NCI-H1694 treated with DMSO at 0.1 percent for 48 hours (cell line): ENCODE data around the gene SYNE1.

Experiments
- DNase-seq: peaks from one replicate; lab custom pipeline; 2025; lab: John Stamatoyannopoulos, UW

Gene SYNE1

GRCh38 chr6:152313542-152314482, 323.4 kb downstream of the SYNE1 start:
- no peak for DNase-seq

DNA sequence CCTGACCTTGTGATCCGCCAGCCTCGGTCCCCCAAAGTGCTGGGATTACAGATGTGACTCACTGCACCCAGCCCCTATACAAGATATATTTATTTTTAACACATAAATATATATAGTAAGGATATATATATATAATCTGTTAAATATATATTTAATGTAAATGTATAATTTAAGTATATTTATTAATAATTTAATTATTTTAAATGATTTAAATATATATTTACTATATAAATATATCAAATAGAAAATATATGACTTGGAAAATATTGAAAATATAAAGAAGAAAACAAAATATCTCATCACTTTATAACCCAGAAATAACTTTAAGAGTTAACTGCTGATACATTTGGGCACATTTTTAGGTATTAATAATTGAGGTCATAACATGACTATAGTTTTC, 324.7 kb downstream of the SYNE1 start:
- DNase-seq, result no peak

- DNase-seq, result no peak
Observed at GRCh38 chr6:152310371-152310954, 326.7 kb downstream of the SYNE1 start.

- DNase-seq, result no peak
Observed at GRCh38 chr6:152309648-152310047, 327.5 kb downstream of the SYNE1 start.

DNA sequence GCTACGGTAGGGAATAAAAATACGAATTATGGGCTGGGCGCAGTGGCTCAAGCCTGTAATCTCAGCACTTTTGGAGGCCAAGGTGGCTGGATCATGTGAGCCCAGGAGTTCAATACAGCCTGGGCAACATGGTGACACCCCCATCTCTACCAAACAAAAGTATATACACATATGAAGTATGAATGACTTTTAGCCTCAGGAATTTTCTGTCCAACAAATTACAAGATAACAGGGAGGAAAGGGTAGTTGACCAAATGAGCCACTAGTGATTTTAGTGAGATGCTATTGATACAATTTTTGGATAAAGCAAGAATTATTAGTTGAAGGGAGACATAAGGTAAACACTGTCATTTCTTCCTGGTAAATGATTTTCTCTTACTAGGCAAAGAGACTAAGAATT, 328.2 kb downstream of the SYNE1 start:
- no peak for DNase-seq

DNA sequence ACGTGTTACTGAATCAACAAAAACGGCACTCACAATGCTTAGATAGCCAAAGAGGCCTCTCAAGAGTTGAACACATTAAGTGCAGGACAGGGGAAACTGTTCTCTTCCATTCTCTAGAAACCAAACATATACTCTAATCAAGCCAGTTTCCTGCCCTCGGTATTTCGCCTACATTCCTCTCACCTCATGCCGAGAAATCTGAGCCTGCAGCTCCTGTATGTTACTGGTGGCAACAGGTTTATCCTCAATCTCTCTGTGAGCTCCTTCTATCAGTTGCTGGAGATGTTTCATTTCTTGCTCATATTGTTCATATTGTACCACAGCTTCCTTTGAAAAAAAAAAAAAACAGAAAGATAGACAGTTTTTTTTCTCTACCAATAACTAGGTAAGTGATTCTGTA, 328.9 kb downstream of the SYNE1 start:
- no peak for DNase-seq

DNA sequence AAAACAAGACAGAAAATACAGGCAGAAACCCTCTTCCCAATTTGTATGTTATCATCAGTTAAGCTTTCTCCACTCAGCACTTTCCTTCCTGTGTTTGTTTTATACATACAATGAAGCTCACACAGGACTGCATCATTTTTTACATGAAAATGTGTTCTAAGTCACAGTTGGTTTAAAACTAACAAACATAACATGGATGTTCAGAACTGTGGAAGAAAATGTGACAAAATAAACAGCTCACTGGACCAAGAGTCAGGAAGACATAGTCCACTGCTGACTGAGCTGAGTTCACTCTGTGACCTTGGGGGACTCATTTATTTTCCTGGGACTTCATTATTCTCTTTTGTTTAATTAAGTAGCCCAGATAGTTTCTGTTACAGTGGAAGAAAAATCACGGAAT, 331.5 kb downstream of the SYNE1 start:
- no peak for DNase-seq

- DNase-seq, result no peak
Observed at GRCh38 chr6:152301765-152302568, 335.2 kb downstream of the SYNE1 start.

DNA sequence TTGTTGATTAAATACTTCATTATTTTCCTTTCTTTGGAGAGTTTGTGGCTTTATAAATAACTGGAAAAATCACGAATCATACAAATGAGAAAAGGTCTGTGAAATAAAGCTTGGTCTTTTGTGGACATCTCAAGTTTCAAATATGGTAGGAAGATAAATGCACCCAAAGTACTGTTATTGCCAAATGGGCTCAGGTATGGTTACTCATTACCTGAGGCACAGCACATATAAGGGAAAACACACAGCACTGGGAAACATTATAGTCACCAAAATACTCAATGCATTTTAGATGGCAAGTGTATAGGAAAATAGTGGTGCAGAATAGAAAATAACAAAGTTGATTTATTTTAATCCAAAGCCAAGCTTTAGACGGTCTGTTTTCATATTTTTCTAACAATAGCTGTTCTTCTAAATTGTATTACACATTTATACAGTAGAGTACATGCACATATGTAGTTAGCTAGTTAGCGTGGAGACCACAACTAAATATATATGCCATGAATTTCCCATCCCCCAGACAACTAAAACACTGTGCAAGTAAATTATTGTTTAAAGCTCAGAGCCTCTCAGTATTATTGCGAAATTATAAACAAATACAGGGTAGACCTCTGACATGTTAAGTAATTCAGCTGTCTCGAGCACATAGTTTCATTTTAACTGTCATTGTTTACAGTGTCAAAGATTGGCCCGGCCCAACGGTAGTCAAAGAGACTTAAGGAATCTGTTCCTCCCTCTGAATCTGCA, 336.0 kb downstream of the SYNE1 start:
- DNase-seq, result no peak

DNA sequence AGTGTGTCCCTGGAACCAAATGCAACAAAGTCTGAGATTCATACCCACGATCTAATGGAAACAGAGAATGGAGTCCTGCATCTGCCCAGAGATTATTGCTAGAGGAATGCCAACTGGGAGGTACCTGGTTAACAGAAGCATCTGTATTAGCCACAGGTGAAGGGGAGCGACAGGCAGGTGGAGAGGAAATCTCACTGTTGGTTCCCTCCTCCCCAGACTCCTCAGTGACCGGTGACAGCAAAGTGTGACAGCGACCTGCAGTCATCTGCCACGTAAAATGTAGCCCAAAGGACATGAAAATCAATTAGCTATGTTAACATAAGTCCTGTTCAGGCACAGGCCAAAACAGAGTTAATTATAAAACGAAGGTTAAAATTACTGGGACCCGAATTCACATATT, 336.6 kb downstream of the SYNE1 start:
- no peak for DNase-seq

GRCh38 chr6:152298848-152299735, 338.1 kb downstream of the SYNE1 start:
- DNase-seq, result no peak

DNA sequence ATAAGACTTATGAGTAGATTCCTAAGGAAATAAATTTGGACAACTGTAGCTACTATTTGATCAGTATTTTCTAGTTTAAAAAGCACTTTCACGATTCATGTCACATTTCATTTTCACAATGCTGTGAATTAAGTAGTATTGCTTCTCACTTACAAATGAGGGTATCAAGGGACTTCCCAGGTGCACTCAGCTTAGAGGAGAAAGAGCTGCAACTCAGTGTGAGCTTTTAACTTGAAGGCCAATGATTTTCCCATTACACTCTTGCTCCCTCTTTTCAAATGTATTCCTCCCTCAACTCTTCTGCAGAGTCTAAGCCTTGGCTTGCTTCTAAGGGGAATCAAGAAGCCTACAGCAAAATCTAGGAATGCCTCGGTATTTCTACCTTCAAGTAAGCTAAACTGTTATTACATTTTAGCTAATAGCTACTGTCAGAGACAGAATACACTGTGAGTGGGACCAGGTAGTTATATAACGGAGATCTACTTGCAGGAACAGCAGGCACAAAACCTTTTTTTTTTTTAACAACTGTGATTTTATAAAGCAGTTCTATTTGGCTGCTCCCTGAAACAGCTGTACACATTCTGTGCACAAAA, 339.0 kb downstream of the SYNE1 start:
- no peak for DNase-seq

DNA sequence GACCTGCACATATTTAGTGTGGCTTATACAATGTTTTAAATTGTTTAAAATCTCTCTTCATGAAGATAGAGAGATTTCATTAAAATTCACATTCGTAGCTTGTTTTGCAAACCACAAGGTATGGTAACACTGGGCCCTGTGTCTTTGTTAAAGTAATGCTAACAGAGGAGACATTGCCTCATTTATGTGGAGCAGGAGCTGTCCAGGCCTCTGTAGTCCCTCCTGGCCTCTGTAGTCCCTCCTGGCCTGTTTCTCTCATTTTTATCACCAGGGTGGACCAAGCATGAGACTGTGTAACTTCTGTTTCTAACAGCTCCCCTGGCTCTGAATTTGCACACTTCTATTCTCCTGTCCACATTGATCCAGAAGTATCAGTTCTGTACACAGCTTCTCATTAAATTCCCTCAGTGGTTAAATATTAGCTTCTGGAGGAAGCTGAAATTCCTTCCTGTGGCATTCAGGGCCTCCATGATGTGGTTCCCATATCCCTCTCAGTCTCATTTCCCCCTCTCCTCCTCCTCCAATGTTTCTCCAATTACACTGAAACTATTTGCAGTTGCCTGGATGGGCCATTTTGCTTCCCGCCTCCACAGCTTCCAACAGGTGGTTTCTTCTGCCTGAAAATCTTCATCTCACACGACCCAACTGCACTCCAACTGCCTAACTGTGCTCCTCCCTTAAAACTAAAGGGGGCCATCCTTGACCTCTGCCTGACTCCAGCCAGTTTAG, 340.4 kb downstream of the SYNE1 start:
- DNase-seq, result no peak

DNA sequence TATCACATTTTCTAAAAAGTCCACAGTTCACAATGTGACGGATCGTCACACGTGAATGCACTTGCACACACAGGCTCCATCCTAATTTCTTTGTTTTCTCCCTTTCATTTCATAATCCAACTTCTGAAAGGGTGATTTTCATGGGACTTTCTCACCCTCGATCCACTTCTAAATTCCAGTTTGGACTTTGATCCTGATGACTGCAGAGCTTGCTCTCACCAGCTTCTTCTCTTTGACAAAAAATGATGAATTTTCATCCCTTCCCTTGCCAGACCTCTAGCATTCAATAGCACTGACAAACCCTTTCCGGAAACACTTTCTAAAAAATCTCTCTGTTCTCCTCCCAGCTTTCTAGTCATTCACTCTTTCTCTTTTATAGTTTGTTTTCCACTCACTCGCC, 341.2 kb downstream of the SYNE1 start:
- no peak for DNase-seq

DNA sequence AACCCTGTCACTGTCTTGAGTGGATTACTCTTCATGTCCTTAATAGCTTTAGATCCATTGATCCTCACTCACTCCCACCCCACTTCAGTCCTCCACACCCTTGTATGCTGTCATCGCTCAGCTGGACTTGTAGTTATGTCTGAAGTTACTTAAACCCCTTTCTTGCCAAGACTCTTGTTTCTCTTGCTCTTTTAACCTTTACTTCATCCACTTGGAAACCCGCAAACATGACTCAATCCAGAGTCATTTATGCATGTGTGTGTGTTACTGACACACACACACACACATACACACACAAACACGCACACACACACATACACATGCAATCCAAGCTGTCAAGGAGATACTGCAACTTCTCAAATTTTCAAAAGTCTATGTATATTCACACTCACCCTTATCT, 341.8 kb downstream of the SYNE1 start:
- no peak for DNase-seq

GRCh38 chr6:152293404-152293803, 343.8 kb downstream of the SYNE1 start:
- no peak for DNase-seq

- no peak for DNase-seq
Observed at GRCh38 chr6:152292555-152292954, 344.6 kb downstream of the SYNE1 start.

- DNase-seq, result no peak
Observed at GRCh38 chr6:152290693-152291092, 346.5 kb downstream of the SYNE1 start.

GRCh38 chr6:152277826-152278329, 359.3 kb downstream of the SYNE1 start:
- DNase-seq, result no peak

DNA sequence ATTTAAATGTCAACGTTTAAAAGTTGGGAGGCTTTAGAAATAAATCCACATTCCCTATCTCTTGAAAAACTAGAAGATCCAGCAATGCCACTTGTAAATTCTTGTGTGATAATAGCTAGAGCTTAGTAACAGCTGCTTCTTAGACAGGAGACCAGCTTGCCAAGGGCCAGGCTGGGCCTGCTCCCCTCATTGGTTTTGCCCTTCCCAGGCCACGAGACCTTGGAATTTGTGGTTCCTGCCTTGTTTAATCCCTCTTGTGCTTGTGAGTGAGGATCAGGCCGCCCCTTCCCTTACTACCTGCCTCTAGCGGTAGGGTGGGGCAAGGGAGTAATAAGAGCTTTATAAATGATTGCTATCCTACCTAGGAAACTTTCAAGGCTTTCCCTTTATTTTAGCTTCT, 363.5 kb downstream of the SYNE1 start:
- no peak for DNase-seq
